GM12878 (cell line): ENCODE results near the gene PPP1R12A. TPM values are rescaled to one million over a fixed set of nuclear protein-coding genes. Genes with fewer than 3 reads are reported as not detected.

Experiments
- ATAC-seq: fragments of 200-7000 bp; cut with Tn5 transposase; 3 replicates; pipeline ENCODE4 v1.9.1; 2020; ENCODE audit warnings: mild to moderate bottlenecking, moderate library complexity
- BruUV-seq: library from RNA; stranded (reverse); fragments of 400-500 nt; replicated peaks from 2 replicates; lab custom pipeline; 2021; lab: Mats Ljungman, UMichigan
- CTCF ChIA-PET: fragments of 300-600 bp; sonication (Branson Sonifier 250); formaldehyde crosslinking; extraction: SDS; loops from one replicate; lab custom pipeline; 2021; ENCODE audit warnings: inconsistent platforms; lab: Yijun Ruan, JAX
- POLR2A ChIA-PET: fragments of 350-600 bp; formaldehyde crosslinking; extraction: SDS; loops from one replicate; lab custom pipeline; 2021; ENCODE audit warnings: inconsistent platforms; lab: Charles Lee
- RAD21 ChIA-PET: fragments of 300-600 bp; sonication (Branson Sonifier 250); formaldehyde crosslinking; loops from one replicate; lab custom pipeline; 2023; ENCODE audit warnings: antibody characterized with exemption; ENCODE audit not compliant: unreplicated experiment; lab: Charles Lee
- SMC1A ChIA-PET: fragments of 300-600 bp; sonication (Branson Sonifier 250); formaldehyde crosslinking; loops from one replicate; lab custom pipeline; 2023; ENCODE audit not compliant: unreplicated experiment, uncharacterized antibody; lab: Charles Lee
- DNase-seq: peaks from one replicate; pipeline ENCODE4 v3.0.0-alpha.2; 2011; ENCODE audit warnings: low read depth, low spot score
- FAIRE-seq: peaks from 3 replicates; lab custom pipeline; 2011; peaks lifted over from hg19 to GRCh38; lab: Jason Lieb, UNC
- H2AFZ ChIP-seq: 2 replicates; pipeline ENCODE4 v1.6.0; 2011; ENCODE audit warnings: low read depth, low read length, control low read depth; ENCODE audit not compliant: control insufficient read depth
- H3K27ac ChIP-seq: 2 replicates; pipeline ENCODE4 v1.5.1; 2011; ENCODE audit warnings: control low read depth; ENCODE audit not compliant: control insufficient read depth, insufficient read depth
- H3K27me3 ChIP-seq, 2 experiments: replicated peaks in 1 of 2; 2 replicates each; pipeline versions ENCODE4 v1.6.0 to v1.6.1; 2011; ENCODE audit warnings: low read length in 1 of 2; ENCODE audit not compliant: control insufficient read depth in 2 of 2, insufficient read depth in 2 of 2
- H3K36me3 ChIP-seq, 2 experiments: 2 replicates each; pipeline ENCODE4 v1.5.1; 2011; ENCODE audit warnings: low read length in 1 of 2; ENCODE audit not compliant: control insufficient read depth in 2 of 2, insufficient read depth in 2 of 2
- H3K4me1 ChIP-seq: 2 replicates; pipeline ENCODE4 v1.6.1; 2011; ENCODE audit warnings: mild to moderate bottlenecking, low read length, moderate library complexity, mixed read lengths; ENCODE audit not compliant: control insufficient read depth, insufficient read depth
- H3K4me2 ChIP-seq: 2 replicates; pipeline ENCODE4 v1.6.0; 2011; ENCODE audit warnings: control low read depth; ENCODE audit not compliant: control insufficient read depth, insufficient read depth
- H3K4me3 ChIP-seq: fragments of 200-600 bp; sonication (generic); 2 replicates; pipeline ENCODE4 v1.5.1; 2016
- H3K79me2 ChIP-seq: 2 replicates; pipeline ENCODE4 v1.6.0; 2011; ENCODE audit warnings: low read length; ENCODE audit not compliant: control insufficient read depth, insufficient read depth
- H3K9ac ChIP-seq: 2 replicates; pipeline ENCODE4 v1.8.0; 2011; ENCODE audit warnings: low read length, control low read depth, mixed read lengths; ENCODE audit not compliant: control insufficient read depth, insufficient read depth
- H3K9me3 ChIP-seq: replicated peaks from 3 replicates; pipeline ENCODE4 v1.5.1; 2011; ENCODE audit warnings: mild to moderate bottlenecking, low read length; ENCODE audit not compliant: control insufficient read depth, insufficient read depth
- H4K20me1 ChIP-seq: 2 replicates; pipeline ENCODE4 v1.6.0; 2011; ENCODE audit not compliant: control insufficient read depth, insufficient read depth
- BACH1 ChIP-seq: fragments of 450-650 bp; IDR thresholded peaks from 2 replicates; pipeline ENCODE4 v1.6.1; 2017; ENCODE audit warnings: mild to moderate bottlenecking, borderline replicate concordance
- BHLHE40 ChIP-seq, 2 experiments: fragments of 450-650 bp in 1 of 2; IDR thresholded peaks; 2 replicates each; pipeline ENCODE4 v1.6.1; 2011 to 2017; ENCODE audit warnings: low read depth in 2 of 2, borderline replicate concordance in 1 of 2, improper control_type of control experiment in 1 of 2, low read length in 1 of 2, mild to moderate bottlenecking in 1 of 2
- CBX3 ChIP-seq: fragments of 200-600 bp; sonication (generic); IDR thresholded peaks from 2 replicates; pipeline ENCODE4 v1.6.1; 2016; ENCODE audit warnings: low read depth, borderline replicate concordance
- CHD4 ChIP-seq: fragments of 200-600 bp; sonication (generic); IDR thresholded peaks from 2 replicates; pipeline ENCODE4 v1.6.1; 2016; ENCODE audit warnings: mild to moderate bottlenecking
- CREM ChIP-seq: IDR thresholded peaks from 2 replicates; pipeline ENCODE4 v1.6.1; 2014; ENCODE audit warnings: antibody characterized with exemption, low read depth
- EP300 ChIP-seq, 2 experiments: fragments of 150-350 bp in 1 of 2; IDR thresholded peaks; 2 replicates each; pipeline ENCODE4 v1.6.1; 2011 to 2012; ENCODE audit warnings: low read depth in 2 of 2, low read length in 2 of 2, borderline replicate concordance in 1 of 2, improper control_type of control experiment in 1 of 2, inconsistent platforms in 1 of 2; ENCODE audit not compliant: control insufficient read depth in 1 of 2
- HDAC6 ChIP-seq: fragments of 200-600 bp; sonication (generic); IDR thresholded peaks from one replicate; pipeline ENCODE4 v1.8.0; 2017; ENCODE audit warnings: antibody characterized with exemption; ENCODE audit not compliant: unreplicated experiment
- IKZF2 ChIP-seq, 2 experiments: fragments of 450-650 bp; IDR thresholded peaks; 2 replicates each; pipeline ENCODE4 v1.6.1; 2017; ENCODE audit warnings: mild to moderate bottlenecking in 2 of 2, moderate library complexity in 2 of 2
- NFIC ChIP-seq: IDR thresholded peaks from 2 replicates; pipeline ENCODE4 v1.6.1; 2012; ENCODE audit warnings: low read depth, mild to moderate bottlenecking, inconsistent platforms, low read length, moderate library complexity
- NFXL1 ChIP-seq: fragments of 450-650 bp; IDR thresholded peaks from 2 replicates; pipeline ENCODE4 v1.6.1; 2017; ENCODE audit warnings: antibody characterized with exemption, mild to moderate bottlenecking, borderline replicate concordance
- POU2F2 ChIP-seq: IDR thresholded peaks from 3 replicates; pipeline ENCODE4 v1.6.1; 2011; ENCODE audit warnings: low read depth, mild to moderate bottlenecking, low read length, borderline replicate concordance
- RCOR1 ChIP-seq: conservative IDR thresholded peaks from 2 replicates; pipeline ENCODE4 v1.6.1; 2012; ENCODE audit warnings: low read depth, low read length, improper control_type of control experiment
- SMAD1 ChIP-seq: fragments of 450-650 bp; IDR thresholded peaks from 2 replicates; pipeline ENCODE4 v1.6.1; 2018; ENCODE audit warnings: mild to moderate bottlenecking, low read depth; ENCODE audit not compliant: partially characterized antibody
- SUPT20H ChIP-seq: IDR thresholded peaks from 2 replicates; pipeline ENCODE4 v1.6.1; 2011; ENCODE audit warnings: low read depth, mild to moderate bottlenecking, low read length, moderate library complexity, borderline replicate concordance; ENCODE audit not compliant: control insufficient read depth
- ZNF622 ChIP-seq: fragments of 450-650 bp; IDR thresholded peaks from 2 replicates; pipeline ENCODE4 v1.6.1; 2017; ENCODE audit warnings: mild to moderate bottlenecking, inconsistent platforms
- WGBS: methylation state at CpG from one replicate; pipeline ENCODE4 v1.1.6; 2016; ENCODE audit warnings: low lambda C conversion rate; ENCODE audit not compliant: insufficient replicate concordance, insufficient coverage; ENCODE audit errors: missing lambda C conversion rate; 5-methylcytosine and 5-hydroxymethylcytosine counted together
- in situ Hi-C: fragments of 300-500 bp; cut with MboI; formaldehyde crosslinking; loops from 9 replicates; pipeline ENCODE4 v1.14.3; 2018; ENCODE audit warnings: mixed read lengths
- intact Hi-C: fragments of 100-400 bp; cut with micrococcal nuclease; formaldehyde crosslinking; loops from one replicate; pipeline ENCODE4 v1.14.2; 2022; ENCODE audit not compliant: unreplicated experiment
- polyA plus RNA-seq, 11 experiments: library from polyadenylated mRNA; depleted of rRNA in 4 of 11; unstranded in 6 of 11; stranded (reverse) in 5 of 11; fragments of >200 nt; fragmentation: Nextera tagmentation in 4 of 11; fragmentation: Illumina TruSeq in 1 of 11; extraction: Ambion mirVana in 4 of 11; extraction: Trizol in 1 of 11; gene quantifications; 1 replicate in 1 of 11; 2 replicates in 10 of 11; pipeline versions ENCODE4 v1.2.1 to v1.2.3, GENCODE V29; 2011 to 2016; ENCODE audit warnings: inconsistent platforms in 2 of 11, missing spikeins in 2 of 11, low read depth in 1 of 11
- total RNA-seq, 4 experiments: library from RNA; depleted of rRNA in 3 of 4; stranded (reverse); fragments of >200 nt in 3 of 4; fragmentation: Illumina TruSeq in 1 of 4; extraction: Trizol in 1 of 4; gene quantifications; 2 replicates each; pipeline versions ENCODE4 v1.2.1 to v1.2.3, GENCODE V29; 2013 to 2021
- TF ChIP-seq, protein P1 (sequence below): IDR thresholded peaks from 2 replicates; pipeline ENCODE4 v1.6.1; 2012; ENCODE audit warnings: low read depth, low read length, improper control_type of control experiment
- TF ChIP-seq, protein P2 (sequence below): IDR thresholded peaks from 2 replicates; pipeline ENCODE4 v1.6.1; 2012; ENCODE audit warnings: low read depth, low read length, improper control_type of control experiment
- TF ChIP-seq, protein P3 (sequence below): fragments of 450-650 bp; formaldehyde crosslinking; IDR thresholded peaks from 2 replicates; pipeline ENCODE4 v1.4.0; 2020; ENCODE audit warnings: mild to moderate bottlenecking, moderate library complexity

Gene PPP1R12A
- total and polyA plus RNA-seq, 10 of the 15 experiments (the other 5 are each of a cell fraction or from before 2014, with no cell fraction given): 22.8 to 134 (median 51.4) TPM

DNA sequence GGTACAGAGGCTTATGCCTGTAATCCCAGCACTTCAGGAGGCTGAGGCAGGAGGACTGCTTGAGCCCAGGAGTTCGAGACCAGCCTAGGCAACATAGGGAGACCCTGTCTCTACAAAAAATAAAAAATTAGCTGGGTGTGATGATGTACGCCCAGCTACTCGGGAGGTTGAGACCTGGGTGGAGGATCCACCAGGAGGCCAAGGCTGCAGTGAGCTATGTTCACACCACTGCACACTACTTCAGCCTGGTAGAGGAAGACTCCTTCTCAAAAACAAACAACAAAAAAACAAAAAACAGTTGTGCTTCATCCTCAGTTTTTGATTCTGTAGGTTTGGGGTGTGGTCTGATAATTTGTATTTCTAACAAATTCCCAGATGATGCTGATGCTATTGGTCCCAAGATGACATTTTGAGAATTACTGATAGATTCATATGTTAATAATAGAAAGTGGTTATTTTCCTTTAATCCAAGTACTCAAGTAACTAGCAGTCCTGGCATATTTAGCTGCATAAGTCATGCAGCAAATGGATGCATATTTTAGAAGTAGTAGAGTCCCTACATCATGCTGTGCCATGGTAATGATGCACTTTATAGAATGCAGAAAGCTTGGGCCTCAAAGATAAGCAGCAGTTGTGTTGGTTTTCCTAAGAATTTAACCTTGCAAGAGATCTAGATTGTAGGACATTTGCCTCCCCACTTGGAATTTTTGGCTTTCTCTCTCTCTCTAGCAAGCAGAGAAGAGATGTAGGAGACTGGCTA, 168.0 kb downstream of the PPP1R12A start (continued):
- no peak for TF ChIP-seq CHD4
- no peak for TF ChIP-seq SUPT20H
- TF ChIP-seq BHLHE40 (IDR thresholded peaks at IDR 0.05; ENCODE audit: borderline replicate concordance in 1 of 2, low read depth in 2 of 2, low read length in 1 of 2): no peak
- no peak for TF ChIP-seq EP300 (IDR thresholded peaks at IDR 0.05; ENCODE audit: borderline replicate concordance in 1 of 2, control insufficient read depth in 1 of 2, low read depth in 2 of 2, low read length in 2 of 2)
- no peak for TF ChIP-seq HDAC6
- TF ChIP-seq, all 136 proteins: peak for 0

DNA sequence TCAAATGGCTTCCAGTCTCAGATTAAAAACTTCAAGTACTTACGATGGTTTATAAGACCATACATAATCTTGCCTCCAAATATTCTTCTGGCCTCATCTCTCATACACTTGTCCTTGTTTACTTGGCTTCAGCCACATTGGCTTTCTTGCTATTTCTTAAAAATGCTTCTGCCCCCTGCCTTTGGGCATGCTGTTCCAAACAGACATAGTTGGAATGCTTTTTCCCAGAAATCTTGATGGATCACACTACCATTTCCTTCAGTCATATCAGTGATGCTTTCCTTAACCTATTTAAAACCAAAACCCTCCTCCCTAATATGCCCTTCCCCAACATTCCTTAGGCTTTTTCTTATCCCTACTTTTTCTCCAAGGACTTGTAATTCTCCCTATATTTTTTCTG, 169.7 kb downstream of the PPP1R12A start:
- FAIRE-seq: no peak
- no peaks in the 10 kb centered on the region for H3K4me1 ChIP-seq
- ChIA-PET POLR2A (no interaction called here), SMC1A (interaction anchor here (0.7 kb wide), 1 partner anchor 16 kb away, joined by 3 read pairs; no protein-coding TSS in a partner anchor), RAD21 (no interaction called here), CTCF (no interaction called here)
- H3K27me3 ChIP-seq: no peaks in the 10 kb centered on the region; a peak in 1 of 4 replicates
- no peak overlapping the region for H3K9ac ChIP-seq
- 92% methylated on average over 1 of the region's 1 CpG for whole genome bisulfite sequencing
- H3K4me2 ChIP-seq: no peak overlapping the region
- H2AFZ ChIP-seq: no peak overlapping the region
- H3K4me3 ChIP-seq: no peak overlapping the region
- H3K36me3 ChIP-seq: no peaks in the 10 kb centered on the region
- intact Hi-C loops: no loop called here
- no peak overlapping the region for H3K27ac ChIP-seq
- no peak for DNase-seq
- no peaks in the 10 kb centered on the region for H3K79me2 ChIP-seq
- no TSS peak for BruUV-seq
- H4K20me1 ChIP-seq: no peaks in the 10 kb centered on the region
- no peak for ATAC-seq
- in situ Hi-C loops: no loop called here
- H3K9me3 ChIP-seq: no peaks in the 10 kb centered on the region
- TF ChIP-seq CREM: no peak
- no peak for TF ChIP-seq BACH1
- TF ChIP-seq RCOR1: no peak
- TF ChIP-seq, protein P1, sequence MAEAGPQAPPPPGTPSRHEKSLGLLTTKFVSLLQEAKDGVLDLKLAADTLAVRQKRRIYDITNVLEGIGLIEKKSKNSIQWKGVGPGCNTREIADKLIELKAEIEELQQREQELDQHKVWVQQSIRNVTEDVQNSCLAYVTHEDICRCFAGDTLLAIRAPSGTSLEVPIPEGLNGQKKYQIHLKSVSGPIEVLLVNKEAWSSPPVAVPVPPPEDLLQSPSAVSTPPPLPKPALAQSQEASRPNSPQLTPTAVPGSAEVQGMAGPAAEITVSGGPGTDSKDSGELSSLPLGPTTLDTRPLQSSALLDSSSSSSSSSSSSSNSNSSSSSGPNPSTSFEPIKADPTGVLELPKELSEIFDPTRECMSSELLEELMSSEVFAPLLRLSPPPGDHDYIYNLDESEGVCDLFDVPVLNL: no peak
- no peak for TF ChIP-seq CBX3
- TF ChIP-seq, protein P2, sequence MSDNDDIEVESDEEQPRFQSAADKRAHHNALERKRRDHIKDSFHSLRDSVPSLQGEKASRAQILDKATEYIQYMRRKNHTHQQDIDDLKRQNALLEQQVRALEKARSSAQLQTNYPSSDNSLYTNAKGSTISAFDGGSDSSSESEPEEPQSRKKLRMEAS: no peak
- TF ChIP-seq IKZF2 (IDR thresholded peaks at IDR 0.05): no peak
- no peak for TF ChIP-seq NFIC
- no peak for TF ChIP-seq POU2F2
- no peak for TF ChIP-seq NFXL1
- TF ChIP-seq ZNF622: no peak
- TF ChIP-seq, protein P3, sequence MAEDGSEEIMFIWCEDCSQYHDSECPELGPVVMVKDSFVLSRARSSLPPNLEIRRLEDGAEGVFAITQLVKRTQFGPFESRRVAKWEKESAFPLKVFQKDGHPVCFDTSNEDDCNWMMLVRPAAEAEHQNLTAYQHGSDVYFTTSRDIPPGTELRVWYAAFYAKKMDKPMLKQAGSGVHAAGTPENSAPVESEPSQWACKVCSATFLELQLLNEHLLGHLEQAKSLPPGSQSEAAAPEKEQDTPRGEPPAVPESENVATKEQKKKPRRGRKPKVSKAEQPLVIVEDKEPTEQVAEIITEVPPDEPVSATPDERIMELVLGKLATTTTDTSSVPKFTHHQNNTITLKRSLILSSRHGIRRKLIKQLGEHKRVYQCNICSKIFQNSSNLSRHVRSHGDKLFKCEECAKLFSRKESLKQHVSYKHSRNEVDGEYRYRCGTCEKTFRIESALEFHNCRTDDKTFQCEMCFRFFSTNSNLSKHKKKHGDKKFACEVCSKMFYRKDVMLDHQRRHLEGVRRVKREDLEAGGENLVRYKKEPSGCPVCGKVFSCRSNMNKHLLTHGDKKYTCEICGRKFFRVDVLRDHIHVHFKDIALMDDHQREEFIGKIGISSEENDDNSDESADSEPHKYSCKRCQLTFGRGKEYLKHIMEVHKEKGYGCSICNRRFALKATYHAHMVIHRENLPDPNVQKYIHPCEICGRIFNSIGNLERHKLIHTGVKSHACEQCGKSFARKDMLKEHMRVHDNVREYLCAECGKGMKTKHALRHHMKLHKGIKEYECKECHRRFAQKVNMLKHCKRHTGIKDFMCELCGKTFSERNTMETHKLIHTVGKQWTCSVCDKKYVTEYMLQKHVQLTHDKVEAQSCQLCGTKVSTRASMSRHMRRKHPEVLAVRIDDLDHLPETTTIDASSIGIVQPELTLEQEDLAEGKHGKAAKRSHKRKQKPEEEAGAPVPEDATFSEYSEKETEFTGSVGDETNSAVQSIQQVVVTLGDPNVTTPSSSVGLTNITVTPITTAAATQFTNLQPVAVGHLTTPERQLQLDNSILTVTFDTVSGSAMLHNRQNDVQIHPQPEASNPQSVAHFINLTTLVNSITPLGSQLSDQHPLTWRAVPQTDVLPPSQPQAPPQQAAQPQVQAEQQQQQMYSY: no peak
- no peak for TF ChIP-seq SMAD1
